ENCODE results near the gene HEMK1. TPM values are rescaled to one million over a fixed set of nuclear protein-coding genes. Genes with fewer than 3 reads are reported as not detected.

HEMK1 gene
- total RNA-seq, 1 donor from 2014 or later = 10.9 TPM

- H3K27ac Mint-ChIP-seq (ENCODE audit: unreplicated experiment) = no peak overlapping the region
- H3K4me1 Mint-ChIP-seq (ENCODE audit: unreplicated experiment) = no peaks in the 10 kb centered on the region
- H3K4me3 Mint-ChIP-seq (ENCODE audit: unreplicated experiment) = no peak overlapping the region
- peaks cover 4% of the 10 kb centered on the region for H3K36me3 Mint-ChIP-seq (ENCODE audit: low read depth, unreplicated experiment)
- no peak for DNase-seq (ENCODE audit: low spot score)
- H3K9me3 Mint-ChIP-seq (ENCODE audit: unreplicated experiment) = no peaks in the 10 kb centered on the region
- peaks cover 9% of the 10 kb centered on the region for H3K27me3 Mint-ChIP-seq (ENCODE audit: unreplicated experiment)
- TF ChIP-seq, protein P1, sequence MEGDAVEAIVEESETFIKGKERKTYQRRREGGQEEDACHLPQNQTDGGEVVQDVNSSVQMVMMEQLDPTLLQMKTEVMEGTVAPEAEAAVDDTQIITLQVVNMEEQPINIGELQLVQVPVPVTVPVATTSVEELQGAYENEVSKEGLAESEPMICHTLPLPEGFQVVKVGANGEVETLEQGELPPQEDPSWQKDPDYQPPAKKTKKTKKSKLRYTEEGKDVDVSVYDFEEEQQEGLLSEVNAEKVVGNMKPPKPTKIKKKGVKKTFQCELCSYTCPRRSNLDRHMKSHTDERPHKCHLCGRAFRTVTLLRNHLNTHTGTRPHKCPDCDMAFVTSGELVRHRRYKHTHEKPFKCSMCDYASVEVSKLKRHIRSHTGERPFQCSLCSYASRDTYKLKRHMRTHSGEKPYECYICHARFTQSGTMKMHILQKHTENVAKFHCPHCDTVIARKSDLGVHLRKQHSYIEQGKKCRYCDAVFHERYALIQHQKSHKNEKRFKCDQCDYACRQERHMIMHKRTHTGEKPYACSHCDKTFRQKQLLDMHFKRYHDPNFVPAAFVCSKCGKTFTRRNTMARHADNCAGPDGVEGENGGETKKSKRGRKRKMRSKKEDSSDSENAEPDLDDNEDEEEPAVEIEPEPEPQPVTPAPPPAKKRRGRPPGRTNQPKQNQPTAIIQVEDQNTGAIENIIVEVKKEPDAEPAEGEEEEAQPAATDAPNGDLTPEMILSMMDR (IDR thresholded peaks at IDR 0.05; ENCODE audit: unreplicated experiment) = no peak
Measured at GRCh38 chr3:50603261-50604109, 34.2 kb downstream of the HEMK1 start.

DNA sequence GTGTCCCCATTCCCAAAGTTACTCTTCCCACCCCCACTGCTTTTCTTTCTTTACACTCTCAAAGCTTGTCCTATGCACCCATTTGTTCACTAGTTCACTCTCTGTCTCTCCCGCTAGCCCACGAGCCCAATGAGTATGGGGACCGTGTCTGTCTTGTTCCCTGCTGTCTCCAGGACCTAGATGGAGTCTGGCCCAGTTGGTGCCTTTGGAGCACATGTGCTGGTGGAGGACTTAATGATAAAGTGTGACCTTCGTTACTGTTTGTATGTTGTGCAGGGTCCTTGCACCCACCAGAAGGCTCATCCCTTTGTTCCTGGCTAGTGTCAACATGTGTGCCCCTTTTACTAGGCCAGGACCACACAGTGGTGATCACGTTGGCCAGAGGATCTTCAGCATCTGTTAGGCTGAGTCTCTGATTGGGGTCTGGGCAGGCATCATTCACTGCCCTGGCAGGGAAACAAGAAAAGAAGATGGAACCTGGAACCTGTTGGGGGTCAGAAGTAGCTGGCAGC, 34.8 kb downstream of the HEMK1 start:
- Mint-ChIP-seq H3K27ac (ENCODE audit: unreplicated experiment) (no peak overlapping the region), H3K4me3 (ENCODE audit: unreplicated experiment) (no peak overlapping the region), H3K36me3 (ENCODE audit: low read depth, unreplicated experiment) (peaks cover 4% of the 10 kb centered on the region), H3K9me3 (ENCODE audit: unreplicated experiment) (no peaks in the 10 kb centered on the region), H3K4me1 (ENCODE audit: unreplicated experiment) (no peaks in the 10 kb centered on the region), H3K27me3 (ENCODE audit: unreplicated experiment) (peaks cover 7% of the 10 kb centered on the region)
- TF ChIP-seq, protein P1 (IDR thresholded peaks at IDR 0.05; ENCODE audit: unreplicated experiment) = no peak
- no peak for DNase-seq (ENCODE audit: low spot score)

- peaks cover 4% of the 10 kb centered on the region for H3K36me3 Mint-ChIP-seq (ENCODE audit: low read depth, unreplicated experiment)
- no peak overlapping the region for H3K27ac Mint-ChIP-seq (ENCODE audit: unreplicated experiment)
- TF ChIP-seq, protein P1 (IDR thresholded peaks at IDR 0.05; ENCODE audit: unreplicated experiment) = no peak
- no peak overlapping the region for H3K4me3 Mint-ChIP-seq (ENCODE audit: unreplicated experiment)
- no peaks in the 10 kb centered on the region for H3K9me3 Mint-ChIP-seq (ENCODE audit: unreplicated experiment)
- peaks cover 5% of the 10 kb centered on the region for H3K4me1 Mint-ChIP-seq (ENCODE audit: unreplicated experiment)
- H3K27me3 Mint-ChIP-seq (ENCODE audit: unreplicated experiment) = peaks cover 6% of the 10 kb centered on the region
- DNase-seq (ENCODE audit: low spot score) = no peak
Measured at GRCh38 chr3:50604628-50605588, 35.6 kb downstream of the HEMK1 start.

DNA sequence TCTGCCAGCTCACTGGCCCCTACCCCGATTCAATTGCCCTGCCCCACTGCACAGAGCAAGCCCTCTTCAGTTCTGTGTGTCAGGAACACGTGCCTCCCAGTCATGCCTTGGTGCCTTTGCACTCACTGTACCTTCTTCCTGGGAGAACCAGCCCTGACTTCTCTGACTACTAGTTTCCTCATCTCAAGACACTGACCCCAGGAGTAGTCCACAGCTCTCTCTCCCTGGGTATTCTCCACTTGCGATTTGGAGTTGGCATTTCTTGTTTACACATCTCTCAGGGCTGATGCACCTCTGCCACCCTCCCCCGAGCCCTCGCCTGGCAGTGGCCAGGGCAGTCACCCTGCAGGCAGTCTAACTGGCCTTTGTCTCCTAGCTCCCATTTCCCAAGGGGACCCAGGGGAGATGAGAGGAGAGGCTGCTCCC, 36.6 kb downstream of the HEMK1 start:
- Mint-ChIP-seq H3K4me3 (ENCODE audit: unreplicated experiment) (no peak overlapping the region), H3K4me1 (ENCODE audit: unreplicated experiment) (peaks cover 11% of the 10 kb centered on the region), H3K9me3 (ENCODE audit: unreplicated experiment) (no peaks in the 10 kb centered on the region), H3K27ac (ENCODE audit: unreplicated experiment) (no peak overlapping the region), H3K27me3 (ENCODE audit: unreplicated experiment) (peaks cover 8% of the 10 kb centered on the region), H3K36me3 (ENCODE audit: low read depth, unreplicated experiment) (peaks cover 4% of the 10 kb centered on the region)
- no peak for DNase-seq (ENCODE audit: low spot score)
- TF ChIP-seq, protein P1 (IDR thresholded peaks at IDR 0.05; ENCODE audit: unreplicated experiment) = no peak

Measured in endothelial cell (in vitro differentiated cells).